Hematopoietic multipotent progenitor cell treated with erythropoietin and hydrocortisone succinate and interleukin-3 and kit ligand, for 8 days (in vitro differentiated cells): ENCODE measurements around the gene PIAS4.
"Not testable (repeated sequence)": the region's sequence is repeated elsewhere in the genome, so short reads cannot be mapped to it uniquely, and the experiment has no call there.

Experiments
- DNase-seq: peaks from one replicate; pipeline ENCODE4 v3.0.0-alpha.2; 2015

Gene PIAS4, protein sequence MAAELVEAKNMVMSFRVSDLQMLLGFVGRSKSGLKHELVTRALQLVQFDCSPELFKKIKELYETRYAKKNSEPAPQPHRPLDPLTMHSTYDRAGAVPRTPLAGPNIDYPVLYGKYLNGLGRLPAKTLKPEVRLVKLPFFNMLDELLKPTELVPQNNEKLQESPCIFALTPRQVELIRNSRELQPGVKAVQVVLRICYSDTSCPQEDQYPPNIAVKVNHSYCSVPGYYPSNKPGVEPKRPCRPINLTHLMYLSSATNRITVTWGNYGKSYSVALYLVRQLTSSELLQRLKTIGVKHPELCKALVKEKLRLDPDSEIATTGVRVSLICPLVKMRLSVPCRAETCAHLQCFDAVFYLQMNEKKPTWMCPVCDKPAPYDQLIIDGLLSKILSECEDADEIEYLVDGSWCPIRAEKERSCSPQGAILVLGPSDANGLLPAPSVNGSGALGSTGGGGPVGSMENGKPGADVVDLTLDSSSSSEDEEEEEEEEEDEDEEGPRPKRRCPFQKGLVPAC

GRCh38 chr19:4007021-4007835 lies at the start of gene PIAS4:
PIAS4 (plus strand) TSS chr19:4007736; CDS start chr19:4007761, 25 bp downstream.
- peak; percentile 95 for DNase-seq

GRCh38 chr19:3958836-3959765 lies 48.4 kb upstream of the PIAS4 start:
- DNase-seq, result no peak

DNA sequence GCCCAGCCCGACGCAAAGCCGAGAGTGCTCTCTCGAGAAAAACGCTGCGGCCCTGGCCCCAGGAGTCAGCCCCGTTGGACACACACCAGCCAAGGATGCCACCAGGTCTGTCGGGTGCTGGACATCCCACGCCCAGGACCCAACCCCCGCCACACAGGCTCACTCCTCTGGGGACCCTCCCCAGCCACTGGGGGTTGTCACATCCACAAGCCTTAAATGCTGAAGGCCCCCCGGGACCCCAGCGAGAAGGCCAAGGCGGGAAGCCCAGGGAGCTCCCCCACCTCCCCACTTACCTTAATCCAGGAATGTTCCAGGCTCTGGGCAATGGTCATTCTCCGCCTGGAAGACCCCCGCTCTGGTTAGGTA lies 47.8 kb upstream of the PIAS4 start:
- no peak for DNase-seq

DNA sequence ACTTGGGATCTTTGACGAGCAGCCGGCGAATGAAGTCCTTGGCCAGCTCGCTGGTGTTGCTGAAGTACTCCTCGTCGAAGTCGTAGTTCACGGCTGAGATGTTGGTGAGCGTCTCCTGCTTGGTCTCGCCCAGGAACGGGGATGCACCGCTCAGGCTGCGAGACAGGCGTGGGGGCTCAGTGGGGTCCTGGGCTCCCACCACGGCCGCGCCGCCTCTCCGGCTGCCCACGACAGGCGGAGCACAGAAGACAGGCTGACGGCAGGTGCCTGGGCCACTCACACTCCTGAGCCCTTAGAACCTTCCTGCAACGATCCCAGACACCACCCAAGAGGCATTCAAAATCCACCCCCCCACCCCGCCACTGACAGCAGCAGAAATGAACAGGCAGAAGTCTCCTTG lies 46.5 kb upstream of the PIAS4 start:
- no peak for DNase-seq

DNA sequence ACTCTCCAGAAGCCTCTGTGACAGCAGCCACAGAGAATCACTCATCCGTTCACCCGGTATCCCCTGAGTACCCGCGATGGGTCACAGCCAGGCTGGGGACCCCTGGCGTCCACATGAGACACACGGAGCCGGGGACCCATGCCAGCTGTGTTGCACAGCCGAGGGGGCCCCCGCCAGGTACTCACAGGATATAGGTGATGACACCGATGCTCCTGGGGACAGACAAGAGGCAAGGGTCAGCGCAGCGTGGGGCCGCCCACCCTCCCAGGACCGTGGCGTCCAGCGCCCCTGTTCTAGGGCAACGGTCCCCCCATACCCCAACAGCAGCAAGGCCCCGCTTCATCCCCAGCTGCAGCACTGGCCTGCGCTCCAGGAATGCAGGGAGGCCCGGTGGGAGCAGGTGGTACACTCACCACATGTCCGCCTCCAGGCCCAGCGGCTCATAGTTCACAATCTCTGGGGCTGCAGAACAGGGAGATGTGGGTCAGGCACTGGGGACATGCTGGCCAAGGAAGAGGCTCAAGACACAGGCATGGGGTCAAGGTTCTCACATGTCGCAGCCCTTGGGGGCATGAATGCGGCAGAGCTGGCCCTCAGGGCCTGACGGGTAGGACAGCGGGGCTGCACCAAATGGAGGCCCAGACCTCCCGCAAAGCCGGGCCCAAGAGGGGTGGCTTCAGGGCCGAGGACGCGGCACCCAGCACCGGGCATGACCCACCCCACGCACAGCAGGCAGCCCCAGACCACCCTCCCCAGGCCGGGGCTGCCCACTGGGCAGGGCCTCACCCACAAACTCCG lies 43.9 kb upstream of the PIAS4 start:
- DNase-seq, result no peak

DNA sequence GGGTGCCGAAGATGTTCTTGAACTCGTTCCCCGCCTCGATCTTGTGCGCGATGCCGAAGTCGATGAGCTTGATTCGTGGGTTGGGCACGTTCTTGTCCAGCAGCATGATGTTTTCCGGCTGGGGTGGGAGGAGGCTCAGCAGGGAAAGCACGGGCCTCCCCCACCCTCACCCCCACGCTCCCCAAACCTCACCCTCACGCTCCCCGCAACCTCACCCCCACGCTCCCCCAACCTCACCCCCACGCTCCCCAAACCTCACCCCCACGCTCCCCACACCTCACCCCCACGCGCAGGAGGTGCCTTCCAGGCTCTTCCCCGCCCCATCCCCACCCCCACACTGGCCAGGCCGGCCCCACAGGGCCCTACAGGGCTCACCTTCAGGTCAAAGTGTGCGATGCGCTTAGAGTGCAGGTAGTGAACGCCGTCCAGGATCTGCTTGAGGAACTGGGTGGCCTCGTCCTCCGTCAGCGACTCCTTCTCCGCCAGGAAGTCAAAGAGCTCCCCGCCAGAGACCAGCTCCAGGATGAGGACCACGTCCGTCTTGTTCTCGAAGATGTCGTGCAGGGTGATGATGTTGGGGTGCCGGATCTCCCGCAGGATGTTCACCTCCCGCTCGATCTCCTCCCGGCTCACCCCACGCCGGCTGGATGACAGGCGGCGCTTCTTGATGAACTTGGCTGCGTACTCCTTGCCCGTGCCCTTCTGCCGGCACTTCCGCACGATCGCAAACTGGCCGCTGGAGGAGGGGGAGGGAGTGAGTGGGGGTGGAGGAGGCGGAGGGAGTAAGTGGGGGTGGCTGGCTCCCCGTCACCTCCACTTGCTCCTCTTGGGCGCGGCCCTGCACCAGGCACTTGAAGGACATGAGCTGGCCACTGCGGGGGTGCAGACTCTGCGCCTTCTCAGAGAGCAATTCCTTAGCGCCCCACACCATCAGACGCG lies 43.0 kb upstream of the PIAS4 start:
- no peak for DNase-seq

GRCh38 chr19:3966051-3967017 lies 41.2 kb upstream of the PIAS4 start:
- DNase-seq, result no peak

DNA sequence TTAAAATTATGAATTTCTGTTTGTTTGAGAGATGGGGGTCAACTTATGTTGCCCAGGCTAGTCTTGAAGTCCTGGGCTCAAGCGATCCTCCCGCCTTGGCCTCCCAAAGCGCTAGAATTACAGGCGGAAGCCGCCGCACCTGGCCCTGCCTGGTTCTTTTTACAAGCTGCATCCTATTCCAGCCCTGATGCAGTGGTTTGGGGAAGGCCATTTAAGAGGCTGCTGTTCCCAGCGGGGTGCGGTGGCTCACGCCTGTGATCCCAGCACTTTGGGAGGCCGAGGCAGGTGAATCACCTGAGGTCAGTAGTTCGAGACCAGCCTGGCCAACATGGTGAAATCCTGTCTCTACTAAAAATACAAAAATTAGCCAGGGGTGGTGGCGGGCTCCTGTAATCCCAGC lies 39.6 kb upstream of the PIAS4 start:
- not testable (repeated sequence) for DNase-seq

DNA sequence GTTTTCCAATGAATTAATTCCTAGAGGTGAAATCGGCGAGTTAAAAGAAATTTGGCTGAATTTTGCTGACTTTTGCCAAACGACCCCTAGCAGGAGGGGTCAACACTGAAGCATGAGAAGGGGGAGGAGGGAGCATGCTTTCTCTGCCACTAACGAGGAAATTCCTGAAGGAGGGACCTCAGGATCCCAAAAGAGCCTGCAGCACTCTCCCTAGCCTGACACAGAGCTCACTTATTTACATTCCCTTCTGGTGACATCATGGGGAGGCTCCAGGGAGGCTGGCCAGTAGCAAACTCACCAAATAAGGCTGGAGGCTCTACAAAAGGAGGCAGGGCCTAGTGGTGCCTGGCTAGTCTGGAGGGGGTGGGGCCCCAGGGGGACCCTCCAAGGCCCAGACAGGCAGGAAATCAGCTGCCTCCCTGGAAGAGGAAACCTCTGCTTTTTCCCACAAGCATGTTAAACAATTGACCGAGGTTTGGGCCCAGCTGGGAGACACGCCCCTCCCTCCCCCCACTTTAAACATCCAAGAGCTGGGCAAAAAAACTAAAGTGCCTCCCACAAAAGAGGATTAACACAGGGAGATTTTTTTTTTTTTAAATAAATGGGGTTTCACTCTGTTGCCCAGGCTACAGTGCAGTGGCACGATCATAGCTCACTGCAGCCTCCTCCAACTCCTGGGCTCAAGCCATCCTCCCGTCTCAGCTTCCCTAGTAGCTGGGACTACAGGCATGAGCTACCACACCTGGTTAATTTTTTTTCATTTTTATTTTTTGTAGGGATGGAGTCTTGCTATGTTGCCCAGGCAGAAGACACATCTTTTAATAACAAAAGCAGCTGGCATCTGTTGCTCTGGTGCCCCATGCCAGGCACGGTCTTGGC lies 38.7 kb upstream of the PIAS4 start:
- DNase-seq, result peak; percentile 23

DNA sequence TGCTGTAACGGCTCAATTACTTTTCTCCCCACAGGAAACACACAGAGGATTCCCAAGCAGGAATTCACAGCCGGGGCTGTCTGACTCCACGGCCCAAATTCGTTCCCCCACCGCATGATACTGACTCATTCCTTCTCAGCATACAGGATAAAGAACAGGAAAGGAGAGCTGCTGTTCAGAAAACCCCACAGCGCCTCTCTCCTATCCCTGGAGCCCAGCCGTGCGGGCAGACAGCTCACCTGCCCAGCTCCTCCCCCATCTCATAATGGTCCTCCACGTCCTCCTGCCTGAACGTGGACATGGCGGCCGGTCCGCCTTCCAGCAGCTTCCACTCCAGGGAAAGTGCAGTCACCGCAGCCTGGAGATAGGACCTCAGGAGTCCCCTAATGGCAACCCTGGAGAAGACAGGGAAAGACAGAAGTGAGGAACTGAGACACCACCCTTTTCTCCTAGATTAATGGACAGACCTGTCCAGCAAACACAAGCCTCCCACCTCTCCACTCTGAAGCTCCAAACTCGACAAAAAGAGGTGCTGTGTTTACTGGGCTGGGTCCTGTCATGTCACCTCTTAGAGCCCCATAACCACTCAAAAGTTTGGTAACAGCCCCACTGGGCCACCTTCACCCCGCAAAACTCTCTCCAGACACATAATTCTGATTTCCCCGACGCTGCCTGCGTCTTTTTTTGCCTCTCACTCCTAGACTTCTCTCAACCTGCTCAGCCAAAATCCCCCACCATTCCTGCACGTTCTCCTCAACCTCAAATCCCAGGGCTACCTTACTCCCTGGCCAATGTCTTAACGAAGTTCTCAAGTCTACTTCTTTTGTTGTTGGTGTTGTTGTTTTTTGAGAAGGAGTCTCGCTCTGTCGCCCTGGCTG lies 37.9 kb upstream of the PIAS4 start:
- no peak for DNase-seq

- DNase-seq, result no peak
Observed at GRCh38 chr19:3970313-3970807, 37.2 kb upstream of the PIAS4 start.

DNA sequence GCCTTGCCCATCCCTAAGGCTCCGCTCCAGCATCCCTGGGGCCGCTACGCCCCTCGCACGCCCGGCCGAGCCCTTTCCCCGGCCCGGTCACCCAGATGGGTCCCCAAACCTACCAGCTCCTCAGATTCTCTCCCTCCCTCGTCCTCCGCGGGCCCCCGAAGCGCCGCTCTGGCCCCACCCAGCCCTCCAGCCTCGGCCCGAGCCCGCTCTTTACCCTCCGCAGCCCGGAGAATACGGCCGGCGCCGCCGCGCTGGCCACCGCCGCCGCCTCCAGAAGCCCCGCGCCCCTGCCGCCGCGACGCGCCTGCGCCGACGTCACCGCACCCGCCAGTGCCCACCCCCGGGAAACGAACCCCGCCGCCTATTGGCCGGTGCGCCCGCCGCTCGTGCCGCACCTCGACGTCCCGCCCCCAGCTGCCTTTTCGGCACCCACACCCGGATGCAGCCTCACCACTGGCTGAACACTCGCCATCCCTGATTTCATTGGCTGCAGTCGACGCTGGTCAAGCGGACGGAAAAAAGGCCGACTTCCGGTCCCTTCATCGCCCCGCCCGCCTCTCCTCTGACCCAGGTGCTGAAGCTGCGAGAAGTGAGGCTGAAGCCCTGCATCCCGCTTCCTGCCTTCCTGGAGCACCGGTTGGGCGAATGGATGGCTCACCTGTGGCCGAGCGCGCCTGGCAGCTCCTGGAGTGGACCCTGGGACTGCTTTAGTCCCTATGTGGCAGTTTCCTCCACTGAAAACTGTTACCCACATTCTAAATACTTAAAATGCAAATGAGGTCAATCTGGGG lies 36.5 kb upstream of the PIAS4 start, which contains the start of gene DAPK3:
Gene DAPK3, minus strand, starts transcription at position 292 of the 791 bp plus-strand sequence. CDS start 1,364 bp downstream, outside the sequence.
- DNase-seq, result peak; percentile 97

- DNase-seq, result no peak
Observed at GRCh38 chr19:3975144-3975543, 32.4 kb upstream of the PIAS4 start.

DNA sequence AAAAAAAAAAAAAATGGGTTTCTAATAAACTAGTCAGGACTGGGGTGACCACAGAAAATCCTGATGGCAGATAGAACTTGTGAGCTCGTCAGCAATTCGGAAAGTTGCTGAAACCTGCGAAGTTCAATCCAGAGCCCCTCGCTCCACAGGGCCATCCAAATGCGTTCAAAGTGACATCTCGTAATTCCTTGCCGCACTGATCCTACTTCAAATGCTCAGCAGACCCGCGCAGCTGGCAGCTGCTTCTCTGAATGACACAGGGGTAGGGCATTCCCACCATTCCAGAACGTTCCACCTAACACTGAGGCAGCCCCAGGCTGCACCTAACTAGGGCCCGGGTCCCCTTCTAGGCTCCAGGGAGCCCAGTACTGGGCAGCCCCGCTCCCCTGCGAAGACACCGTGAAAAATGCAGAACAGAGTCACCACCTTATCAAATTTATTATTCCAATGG lies 31.9 kb upstream of the PIAS4 start:
- no peak for DNase-seq

GRCh38 chr19:3976495-3977241 lies 30.9 kb upstream of the PIAS4 start:
- DNase-seq, result no peak
